GM21717 (cell line): ENCODE data around the gene PLCL2.

Experiments
- ATAC-seq: cut with Tn5 transposase; IDR thresholded peaks from one replicate; pipeline ENCODE4 v1.9.1; 2021; ENCODE audit warnings: mild to moderate bottlenecking, moderate library complexity; ENCODE audit not compliant: unreplicated experiment

Gene PLCL2

DNA sequence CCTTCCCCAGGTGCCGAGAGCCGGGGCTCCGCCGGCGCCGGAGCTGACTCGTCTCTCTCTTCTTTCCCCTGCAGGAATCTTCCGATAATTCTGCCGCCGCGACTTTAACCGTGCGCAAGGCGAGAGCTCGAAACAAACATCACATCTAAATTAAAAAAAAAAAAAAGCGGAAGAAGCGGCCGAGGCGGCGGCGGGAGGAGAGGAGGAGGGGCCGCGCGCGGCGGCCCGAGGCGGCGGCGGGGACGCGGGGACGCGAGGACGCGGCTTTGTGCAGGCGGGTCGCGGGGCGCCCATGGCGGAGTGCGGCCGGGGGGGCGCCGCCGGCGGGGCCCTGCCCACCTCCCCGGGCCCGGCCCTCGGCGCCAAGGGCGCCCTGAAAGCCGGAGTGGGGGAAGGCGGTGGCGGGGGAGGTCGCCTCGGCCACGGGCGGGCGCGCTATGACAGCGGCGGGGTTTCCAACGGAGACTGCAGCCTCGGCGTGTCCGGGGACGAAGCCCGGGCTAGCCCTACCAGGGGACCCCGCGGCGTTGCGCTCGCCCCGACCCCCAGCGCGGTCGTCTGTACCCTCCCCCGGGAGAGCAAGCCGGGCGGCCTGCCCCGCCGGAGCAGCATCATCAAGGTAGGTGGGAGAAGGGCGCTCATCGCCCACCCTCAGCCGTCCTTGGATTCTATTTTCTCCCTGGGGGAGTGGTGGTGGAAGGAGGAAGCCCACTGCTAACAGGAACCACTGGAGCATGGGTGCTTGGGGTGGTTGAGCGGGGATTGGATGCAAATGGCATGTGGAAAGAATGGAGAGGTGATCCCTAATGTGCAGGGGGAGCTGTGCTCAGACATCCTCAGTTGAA lies at the start of gene PLCL2:
PLCL2 (plus strand) TSS at position 208 of the 845 bp plus-strand sequence; CDS start at position 293, 85 bp downstream.
- peak; percentile 30 for ATAC-seq

DNA sequence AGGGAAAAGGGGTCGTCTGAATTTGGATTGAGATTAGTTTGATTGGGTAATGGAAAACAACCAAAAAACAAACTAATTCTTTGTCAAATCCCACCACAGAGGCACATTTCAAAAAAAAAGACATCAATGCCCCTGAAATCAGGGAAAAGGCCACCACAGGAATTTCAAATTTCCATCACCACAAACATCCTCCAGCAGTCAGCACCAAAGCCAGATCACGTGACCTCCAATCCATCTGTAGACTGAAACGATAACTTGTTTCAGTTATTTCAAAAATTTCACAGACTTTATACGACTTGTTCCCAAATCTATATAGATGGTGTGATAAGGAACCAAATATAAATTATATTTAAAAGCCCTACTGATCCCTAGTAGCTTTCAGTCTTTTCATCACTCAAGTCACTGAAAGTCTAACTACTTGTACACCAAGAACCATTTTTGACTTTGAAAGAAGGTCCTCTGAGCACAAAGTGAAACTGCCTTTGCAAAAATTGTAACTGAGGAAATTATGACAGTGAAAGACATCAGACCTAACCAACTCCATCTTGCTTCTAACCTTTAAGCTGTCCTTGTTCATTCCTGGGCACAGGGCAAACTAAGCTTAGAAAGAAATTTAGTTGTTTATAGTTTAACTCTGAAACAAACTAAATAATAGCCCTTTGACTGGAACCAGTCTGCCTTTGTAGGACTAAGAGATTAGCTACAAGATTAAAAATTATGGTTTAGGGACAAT lies 48.1 kb upstream of the PLCL2 start:
- no peak for ATAC-seq

DNA sequence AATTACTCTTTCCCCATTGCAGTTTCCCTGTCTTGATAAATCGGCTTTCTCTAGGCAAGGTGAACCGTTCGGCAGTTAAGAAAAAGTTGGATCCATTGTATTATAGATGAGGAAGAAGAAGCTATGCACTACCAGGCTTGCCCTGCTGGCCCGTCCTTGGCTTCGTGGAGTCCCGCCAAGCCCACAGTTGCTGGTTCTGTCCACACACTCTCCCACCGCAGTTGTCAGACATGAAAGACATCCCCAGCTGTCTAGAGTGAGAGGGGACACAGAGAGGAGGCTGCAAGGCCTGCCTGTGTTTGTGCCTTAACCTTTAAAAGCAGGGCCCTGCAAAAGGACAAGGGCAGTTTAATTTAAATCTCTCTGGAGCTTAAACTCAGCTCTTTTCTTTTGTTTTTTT lies 47.2 kb upstream of the PLCL2 start:
- no peak for ATAC-seq

DNA sequence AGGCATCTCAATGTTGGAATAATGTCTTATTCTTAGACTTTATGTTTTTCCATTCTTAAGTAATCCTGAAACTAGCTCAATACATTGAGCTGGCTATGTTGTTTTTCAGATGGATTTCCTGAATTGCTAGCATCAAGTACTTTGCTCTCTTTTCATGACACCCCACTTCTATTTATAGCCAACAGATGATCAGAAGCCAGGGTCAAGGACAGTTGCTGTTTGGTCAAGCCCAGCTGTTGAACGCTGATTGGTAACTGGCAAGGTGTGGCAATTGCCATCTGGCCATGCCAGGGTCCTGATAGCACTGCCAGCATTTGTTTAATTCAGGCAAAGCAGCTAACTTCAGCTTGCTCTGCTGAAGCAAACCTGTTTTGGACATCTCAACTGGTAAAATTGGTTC lies 46.2 kb upstream of the PLCL2 start:
- ATAC-seq: no peak

DNA sequence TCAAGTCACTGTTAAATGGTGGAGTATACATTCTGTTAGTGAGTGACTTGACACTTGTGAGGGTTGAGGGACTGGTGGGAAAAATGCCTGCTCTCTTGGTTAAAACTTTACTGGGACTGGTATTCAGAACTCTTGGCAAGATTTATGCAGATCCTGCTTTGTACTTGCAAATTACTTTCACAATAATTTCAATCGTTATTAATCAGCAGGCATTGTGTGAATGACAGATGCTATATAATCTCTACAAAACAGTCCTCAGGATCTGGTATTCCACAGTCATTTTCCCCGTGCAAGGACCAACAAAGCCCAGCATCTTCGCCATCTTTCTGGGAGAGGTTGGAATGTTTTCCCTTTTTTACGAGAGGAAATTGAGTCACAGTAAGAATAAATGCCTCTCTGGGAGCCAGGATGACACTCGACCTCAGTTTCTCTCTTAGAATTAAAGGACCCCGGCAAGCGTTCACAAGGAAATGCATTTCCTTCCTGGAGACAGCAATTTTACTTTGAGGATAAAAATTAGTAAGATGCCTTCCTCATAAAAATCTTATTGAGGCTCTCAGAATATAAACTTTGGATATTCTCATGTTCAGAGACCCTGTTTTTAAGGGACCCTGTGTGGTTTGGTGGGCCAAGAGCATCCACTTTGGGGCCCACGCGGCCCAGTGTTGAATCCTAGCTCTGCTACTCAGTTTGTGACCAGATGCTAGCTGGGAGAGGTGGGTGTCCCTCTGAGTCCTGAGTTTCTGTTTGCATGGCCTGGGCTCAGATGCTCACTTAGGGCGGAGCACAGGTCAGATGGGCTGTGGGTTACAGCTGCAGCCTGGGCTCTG lies 45.3 kb upstream of the PLCL2 start:
- no peak for ATAC-seq

DNA sequence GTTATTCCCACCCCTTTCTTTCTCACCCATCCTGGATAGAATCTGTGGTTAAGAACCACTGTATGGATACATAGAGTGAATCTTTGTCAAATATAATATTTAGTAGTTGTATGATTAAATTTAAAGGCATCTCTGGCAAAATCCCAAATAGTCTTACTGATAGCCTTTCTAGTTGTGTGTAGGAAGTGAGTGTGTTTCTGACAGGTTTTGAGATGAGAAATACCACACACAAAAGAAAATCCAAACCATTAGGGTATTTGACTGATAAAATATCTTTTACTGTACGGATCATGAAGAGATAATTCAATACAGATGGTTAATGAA lies 44.7 kb upstream of the PLCL2 start:
- no peak for ATAC-seq

DNA sequence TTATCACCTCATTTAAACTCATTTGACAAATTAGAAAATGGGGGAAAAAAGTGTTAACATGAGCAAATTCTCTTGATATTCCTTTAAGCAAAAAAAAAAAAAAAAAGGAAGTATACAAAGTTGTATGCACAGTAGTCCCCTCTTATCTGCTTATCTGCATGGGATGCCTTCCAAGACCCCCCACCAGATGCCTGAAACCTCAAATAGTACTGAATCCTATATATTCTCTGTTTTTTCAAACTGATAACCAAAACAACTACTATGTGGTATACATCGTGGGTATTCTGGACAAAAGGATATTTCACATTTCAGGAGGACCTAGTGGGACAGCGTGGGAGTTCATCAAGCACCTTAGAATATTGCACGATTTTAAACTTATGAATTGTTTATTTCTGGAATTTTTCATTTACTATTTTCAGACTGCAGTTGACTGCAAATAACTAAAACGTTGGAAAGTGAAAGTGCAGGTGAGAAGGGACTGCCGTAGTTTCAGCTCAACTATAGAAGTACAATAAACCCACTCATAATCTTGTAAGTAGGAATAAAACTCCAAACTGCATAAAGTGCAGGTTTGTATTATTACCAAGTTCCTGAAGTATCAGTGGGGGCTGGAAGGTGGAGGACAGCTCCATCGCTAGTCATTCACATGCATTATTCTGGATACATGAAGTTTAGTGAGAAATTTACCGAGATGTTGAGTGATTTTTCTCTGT lies 43.6 kb upstream of the PLCL2 start:
- ATAC-seq: no peak

DNA sequence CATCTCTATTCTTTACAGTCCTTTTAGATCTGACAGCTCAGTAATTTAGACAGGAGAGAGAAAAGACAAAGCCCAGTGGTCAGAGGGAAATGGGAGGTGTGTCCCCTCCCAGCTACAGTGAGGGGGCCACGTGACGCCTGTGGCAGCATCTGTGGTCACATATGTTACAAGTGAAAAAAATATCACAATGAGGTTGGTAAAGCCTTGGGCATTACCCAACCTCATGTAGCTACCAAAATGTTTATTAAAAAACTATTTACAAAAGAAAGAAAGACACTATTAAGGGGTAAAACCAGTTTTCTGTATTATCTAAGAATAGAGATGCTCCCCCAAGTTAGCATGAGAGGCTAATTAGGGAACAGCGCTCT lies 42.9 kb upstream of the PLCL2 start:
- ATAC-seq: peak; percentile 59

DNA sequence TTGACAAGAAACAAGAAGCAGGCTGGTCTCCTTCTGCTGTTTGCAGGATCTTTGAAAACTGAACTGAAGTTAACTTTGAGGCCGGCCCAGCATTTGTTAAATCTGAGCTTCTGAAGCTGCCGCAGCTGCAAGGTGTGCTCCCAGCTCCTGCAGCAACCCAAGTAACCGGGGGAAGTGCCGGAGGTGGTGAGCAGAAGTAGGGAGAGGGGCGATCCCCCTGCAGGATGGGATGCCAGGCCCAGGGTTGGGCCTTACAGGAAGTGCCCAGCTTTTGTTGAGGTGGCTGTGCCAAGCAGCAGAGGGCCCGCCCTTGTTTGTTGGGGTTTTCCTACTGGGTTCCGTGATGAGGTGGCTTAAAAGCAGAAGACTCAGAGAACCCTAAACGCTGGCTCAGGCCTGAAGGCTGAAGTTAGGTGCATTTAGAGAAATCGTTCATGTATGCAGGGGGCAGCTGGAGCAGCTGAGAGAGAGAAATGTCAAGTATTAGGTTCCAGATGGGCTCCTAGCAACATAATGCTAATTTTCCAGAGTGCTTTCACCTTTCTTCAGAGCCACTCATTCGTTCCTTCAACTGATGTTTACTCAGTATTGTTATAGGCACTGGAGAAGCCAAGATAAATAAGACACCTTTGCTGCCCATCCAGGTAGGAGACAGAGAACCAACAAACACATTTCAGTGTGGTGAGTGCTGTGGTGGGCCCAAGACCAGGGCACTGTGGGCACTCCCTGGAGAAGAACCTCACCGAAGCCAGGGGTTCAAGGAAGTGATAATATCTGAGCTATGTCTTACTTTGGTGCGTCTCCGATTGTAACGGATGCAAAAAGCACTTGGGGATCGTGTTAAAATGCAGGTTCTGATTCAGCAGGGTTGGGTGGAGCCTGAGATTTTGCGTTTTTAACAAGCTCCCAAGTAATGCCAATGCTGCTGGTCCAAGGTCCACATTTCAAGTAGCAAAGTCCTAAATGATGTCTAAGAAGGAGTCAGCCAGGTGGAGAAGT lies 42.2 kb upstream of the PLCL2 start:
- ATAC-seq: peak; percentile 85

DNA sequence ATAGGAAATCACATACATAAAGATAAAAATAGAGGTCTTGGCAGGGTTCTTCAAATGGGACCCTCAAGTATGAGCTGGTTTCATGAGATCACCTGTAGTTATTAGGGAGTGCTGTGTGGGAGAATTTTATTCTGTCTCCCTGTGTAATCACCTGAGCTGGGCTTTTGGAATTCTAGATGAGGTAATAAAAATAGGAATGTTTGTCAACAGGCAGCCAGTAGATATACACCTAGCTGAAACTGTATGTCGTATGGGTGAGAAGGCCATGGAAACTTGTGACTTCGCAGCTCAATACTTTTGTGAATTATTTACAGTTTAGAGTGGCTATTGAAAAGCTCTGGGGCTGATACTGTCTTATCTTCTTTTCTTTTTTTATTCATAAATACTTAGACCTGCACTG lies 40.5 kb upstream of the PLCL2 start:
- ATAC-seq: no peak

DNA sequence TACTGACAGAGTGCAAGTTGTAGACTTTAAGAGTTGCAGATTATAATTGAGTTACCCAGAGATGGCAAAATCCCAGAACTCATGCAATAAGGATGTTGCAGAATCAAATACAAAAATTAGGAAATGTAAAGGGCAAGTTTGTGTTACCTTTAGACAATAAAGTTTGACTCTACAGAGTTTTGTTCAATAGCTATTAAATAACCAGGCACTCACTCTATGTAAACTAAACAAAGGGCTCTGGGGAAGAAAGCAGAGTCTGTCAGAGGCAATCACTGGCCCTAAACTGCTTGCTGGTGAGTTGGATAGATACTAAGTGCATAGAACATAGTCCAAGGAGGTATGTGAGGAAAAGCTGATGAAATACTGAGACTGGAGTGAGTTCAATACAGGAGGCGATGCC lies 40.0 kb upstream of the PLCL2 start:
- no peak for ATAC-seq

DNA sequence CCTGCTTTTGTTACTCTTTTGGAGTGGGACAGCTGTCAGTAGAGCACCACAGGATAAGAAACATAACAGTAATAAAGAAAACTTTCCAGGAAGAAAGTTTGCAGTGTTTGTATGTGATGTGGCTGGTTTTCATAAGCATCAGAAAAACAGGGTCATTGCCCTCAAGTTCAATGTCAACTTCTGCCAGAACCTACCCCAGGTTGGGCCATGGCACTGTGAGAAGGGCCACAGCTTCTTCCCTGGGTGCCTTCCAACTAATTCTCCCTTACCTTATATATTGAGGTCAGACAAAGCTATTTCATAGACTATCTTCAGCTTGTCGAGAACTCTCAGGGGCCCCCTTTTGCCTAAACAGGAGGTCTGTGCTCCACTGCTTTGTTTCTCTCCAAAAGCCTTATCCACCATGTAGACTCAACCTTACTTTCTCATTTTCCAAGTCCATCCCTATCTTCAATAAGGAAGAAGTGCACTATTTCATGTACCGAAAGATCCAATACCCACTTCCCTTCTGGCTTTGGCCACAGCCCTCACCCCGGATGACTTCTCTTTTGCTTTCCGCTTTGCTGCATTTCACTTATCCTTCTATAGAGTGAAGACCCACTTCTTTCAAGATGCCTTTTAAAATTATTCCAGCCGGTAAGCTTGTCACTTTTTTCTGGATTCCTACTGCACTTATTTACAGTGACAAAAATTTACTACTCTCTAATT lies 38.2 kb upstream of the PLCL2 start:
- ATAC-seq: no peak

DNA sequence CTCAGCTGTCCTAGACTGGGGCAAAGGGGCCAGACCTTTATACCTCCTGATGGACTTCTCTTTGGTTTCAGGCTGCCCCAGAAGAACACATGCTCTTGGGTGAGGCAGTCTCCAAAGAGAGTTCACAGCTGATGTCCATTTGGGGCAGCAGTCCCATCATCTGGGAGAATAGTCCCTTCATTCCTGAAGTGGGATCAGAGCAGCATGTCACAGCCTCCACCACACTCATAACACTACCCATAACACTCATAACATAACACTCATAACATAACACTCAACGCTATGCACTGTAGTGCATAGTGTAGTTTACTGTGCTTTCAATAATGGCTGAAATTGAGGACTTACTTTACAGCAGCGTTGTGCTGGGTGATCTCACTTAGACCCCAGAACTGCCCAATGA lies 36.7 kb upstream of the PLCL2 start:
- peak; percentile 46 for ATAC-seq

DNA sequence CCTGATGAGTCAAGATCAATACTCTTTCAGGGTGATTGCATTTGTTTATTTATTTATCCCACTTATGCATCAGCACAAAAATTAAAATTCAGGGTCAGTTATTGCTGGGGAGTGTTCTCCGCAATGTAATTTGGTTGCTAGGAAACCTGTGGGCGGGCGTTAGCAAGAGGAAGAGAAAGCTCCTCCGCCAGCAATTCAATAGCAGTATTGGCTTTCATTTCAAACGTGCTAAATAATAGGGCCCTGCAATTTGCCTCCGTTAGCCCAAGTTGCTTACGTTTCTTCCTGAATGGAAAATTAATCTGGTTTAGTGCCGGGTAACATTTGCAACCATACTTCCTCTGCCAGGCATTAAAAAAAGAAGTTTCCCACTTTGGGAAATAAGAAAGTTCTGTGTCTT lies 35.5 kb upstream of the PLCL2 start:
- ATAC-seq: peak; percentile 81

DNA sequence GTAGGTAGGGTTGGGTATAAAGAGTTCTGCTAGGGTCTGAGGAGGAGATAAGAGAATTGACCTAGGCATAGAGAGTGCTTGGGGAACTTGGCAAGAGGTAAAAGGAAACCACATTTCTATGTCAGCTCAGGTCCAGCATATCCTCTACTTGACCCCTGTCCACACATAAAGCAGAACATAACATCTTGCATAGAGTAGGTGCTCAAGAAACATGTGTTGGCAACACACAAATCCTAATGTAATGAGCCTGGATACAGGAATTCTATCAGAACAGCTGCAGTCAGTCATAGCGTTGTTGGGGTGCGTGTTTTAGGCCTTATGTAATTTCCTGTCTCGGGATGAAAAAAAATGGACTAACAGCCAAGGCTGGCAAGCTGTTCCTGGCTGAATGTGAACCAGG lies 35.0 kb upstream of the PLCL2 start:
- no peak for ATAC-seq

DNA sequence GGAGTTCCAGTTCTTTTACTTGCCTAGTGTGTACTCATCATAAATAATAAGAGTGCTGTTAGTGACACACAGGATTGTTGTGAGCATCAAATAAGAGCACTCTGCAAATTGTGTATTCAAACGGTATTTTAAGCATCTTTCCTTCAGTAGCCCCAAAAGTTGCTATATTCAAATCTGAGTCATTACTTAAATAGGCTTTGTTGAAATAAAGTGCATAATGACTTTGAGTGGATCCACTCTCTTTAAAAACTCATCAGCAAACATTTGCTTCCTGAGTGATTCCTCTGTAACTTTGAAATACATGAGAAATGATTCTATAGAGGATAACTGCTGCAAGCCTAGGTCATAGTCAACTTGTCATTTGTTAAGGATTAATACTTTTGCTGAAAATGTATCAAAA lies 29.3 kb upstream of the PLCL2 start:
- no peak for ATAC-seq

DNA sequence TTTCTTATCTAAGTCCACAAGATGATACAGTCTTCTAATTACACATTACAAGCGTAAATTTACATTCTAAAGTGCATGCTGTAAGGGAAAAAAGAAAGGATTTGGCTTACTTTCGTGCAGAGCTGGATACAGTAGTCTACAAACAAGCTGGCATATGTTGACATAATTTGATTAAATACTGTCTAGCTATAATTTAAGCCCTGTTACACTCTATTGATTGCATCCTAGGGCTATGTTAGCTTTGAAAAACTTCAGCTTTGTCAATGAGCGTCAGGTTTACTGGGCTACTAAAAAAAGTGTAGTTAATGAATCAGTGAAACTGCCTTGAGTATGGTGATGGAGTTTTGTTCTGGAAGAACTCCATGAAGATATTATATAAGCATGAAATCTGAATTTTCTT lies 24.5 kb upstream of the PLCL2 start:
- no peak for ATAC-seq

DNA sequence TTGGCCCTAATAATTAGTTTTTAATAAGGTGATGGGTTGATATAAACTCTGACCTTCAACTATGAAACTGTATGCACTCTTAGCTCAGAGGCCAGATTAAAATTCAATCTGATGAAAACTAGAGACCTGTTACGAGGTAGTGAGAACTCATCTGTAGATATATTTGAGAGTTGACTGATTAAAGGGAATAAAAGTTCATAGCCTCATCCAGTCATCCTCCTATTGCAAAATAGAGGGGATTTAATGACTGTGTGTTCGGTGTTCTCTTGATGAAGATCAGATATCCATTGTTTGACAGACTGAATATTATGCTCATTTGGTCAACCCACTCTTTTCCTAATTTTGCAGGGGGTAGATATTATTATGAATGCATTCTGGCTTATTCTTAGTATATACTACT lies 23.3 kb upstream of the PLCL2 start:
- ATAC-seq: no peak

DNA sequence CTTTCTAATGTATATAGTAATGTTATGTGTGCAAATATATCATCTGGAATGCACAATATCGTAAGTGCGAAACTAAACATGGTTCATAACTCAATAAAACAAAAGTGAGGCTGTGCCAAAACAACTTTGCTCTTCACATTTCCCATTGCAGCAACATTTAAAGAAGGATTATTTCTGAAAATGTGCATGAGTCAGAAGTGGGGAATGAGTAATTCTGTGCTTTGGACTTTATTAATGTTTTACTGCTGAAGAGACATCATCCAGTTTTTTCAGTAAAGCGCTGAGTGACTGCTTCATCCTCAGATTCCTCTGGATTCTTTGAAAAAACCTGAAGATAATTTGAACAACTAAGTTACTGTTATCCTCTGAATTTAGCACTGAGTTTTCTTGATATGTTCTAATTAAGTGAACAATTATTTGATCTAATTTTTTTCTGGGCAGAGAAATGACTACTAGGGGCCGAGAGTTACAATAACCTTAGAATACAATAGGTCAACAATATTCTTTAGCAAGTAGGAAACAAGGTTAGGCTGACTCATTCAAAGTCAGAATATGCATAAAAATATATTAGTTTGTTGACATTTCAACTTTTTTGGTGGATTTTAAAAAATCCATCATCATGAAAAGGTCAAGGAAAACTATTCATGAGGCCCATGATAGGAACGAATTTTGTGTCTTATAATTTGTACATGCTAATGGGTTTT lies 20.0 kb upstream of the PLCL2 start:
- no peak for ATAC-seq
